Heart right ventricle (tissue), 16 donors: ENCODE data around the gene CNTNAP3B. TPM values are rescaled to one million over a fixed set of nuclear protein-coding genes. Genes with fewer than 3 reads are reported as not detected.
"Not testable (repeated sequence)": the region's sequence is repeated elsewhere in the genome, so short reads cannot be mapped to it uniquely, and the experiment has no call there.

Source experiments
- ATAC-seq, 8 donors: fragments of 200-7000 bp; cut with Tn5 transposase; one replicate each; pipeline ENCODE4 v1.9.1; 2020; ENCODE audit warnings: mild to moderate bottlenecking in 8 of 8, moderate library complexity in 8 of 8, moderate number of reproducible peaks in 1 of 8
- DNase-seq, 2 donors: peaks; one replicate each; pipeline ENCODE4 v3.0.0-alpha.2; 2020
- H3K27ac ChIP-seq, 10 donors: fragments of 200-600 bp; sonication (generic) in 2 of 10; one replicate each; pipeline versions ENCODE4 v1.5.0 to v1.8.0; 2020 to 2022; ENCODE audit warnings: mild to moderate bottlenecking in 3 of 10
- H3K27me3 ChIP-seq, 7 donors: fragments of 200-600 bp; one replicate each; pipeline ENCODE4 v1.8.0; 2021 to 2022; ENCODE audit warnings: mild to moderate bottlenecking in 2 of 7
- H3K36me3 ChIP-seq, 9 donors: fragments of 200-600 bp; sonication (generic) in 1 of 9; one replicate each; pipeline versions ENCODE4 v1.5.0 to v1.8.0; 2020 to 2022; ENCODE audit warnings: mild to moderate bottlenecking in 2 of 9
- H3K4me1 ChIP-seq, 9 donors: fragments of 200-600 bp; sonication (generic) in 1 of 9; one replicate each; pipeline versions ENCODE4 v1.5.0 to v1.8.0; 2020 to 2022; ENCODE audit warnings: mild to moderate bottlenecking in 4 of 9
- H3K4me3 ChIP-seq, 10 donors: fragments of 200-600 bp; sonication (generic) in 2 of 10; one replicate each; pipeline versions ENCODE4 v1.5.0 to v1.8.0; 2020 to 2022; ENCODE audit warnings: mild to moderate bottlenecking in 7 of 10, moderate library complexity in 2 of 10
- H3K9me3 ChIP-seq, 11 donors: fragments of 200-600 bp in 10 of 11; sonication (generic) in 2 of 11; one replicate each; pipeline versions ENCODE4 v1.5.0 to v1.8.0; 2013 to 2022; ENCODE audit warnings: mild to moderate bottlenecking in 2 of 11, control low read depth in 1 of 11, moderate library complexity in 1 of 11
- WGBS, 2 donors: extraction: QIAGEN DNeasy Blood & Tissue Kit; methylation state at CpG; one replicate each; pipeline ENCODE4 v1.1.7; 2013; ENCODE audit warnings: inconsistent platforms in 1 of 2; 5-methylcytosine and 5-hydroxymethylcytosine counted together
- intact Hi-C, 10 donors: fragments of 100-400 bp; cut with DNase I; formaldehyde crosslinking; loops; one replicate each; pipeline versions ENCODE4 v1.11.1 to v1.14.2; 2022
- long read RNA-seq, 3 donors: library from polyadenylated mRNA; unstranded; transcript quantifications; one replicate each; pipeline ENCODE4 v2.0.0, GENCODE V29; 2020 to 2021
- polyA plus RNA-seq, 2 donors: library from polyadenylated mRNA; stranded (reverse); fragments of 200-250 nt; gene quantifications; one replicate each; pipeline ENCODE4 v1.2.3, GENCODE V29; 2013
- total RNA-seq, 10 donors: library from RNA; stranded (reverse); fragmentation: NEBNext Ultra II Directional in 3 of 10; extraction: Animal tissue kit (Norgen Biotek cat#: 25700) in 3 of 10; gene quantifications; one replicate each; pipeline versions ENCODE4 v1.2.1 to v1.2.4, GENCODE V29; 2021 to 2023
- TF ChIP-seq, protein P1 (sequence below), 9 donors: fragments of 200-600 bp; sonication (generic) in 2 of 9; IDR thresholded peaks; one replicate each; pipeline versions ENCODE4 v1.5.0 to v1.8.0; 2021 to 2022; ENCODE audit warnings: antibody characterized with exemption in 9 of 9, mild to moderate bottlenecking in 5 of 9, moderate library complexity in 1 of 9
- donor health status: Arrhythmogenic right ventricular cardiomyopathy.
- donor health status: ischemic (EF 13 %, LVEDD 7.1; RV severe dilation, severe dysfunction).
- donor health status: healthy with polysubstance abuse.
- donor health status: DM: no; HTN: yes; CAD: no.
- donor health status: DM: no; HTN: no; CAD: no.
- donor health status: ischemic (EF 25% LVEDD 6.9; RV normal size, moderate dysfunction).
- donor health status: ischemic (EF 25% LVEDD 5.7; RV mildly dilated, moderate dysfunction).
- donor health status: healthy.
- donor health status: DM: yes; HTN: yes; CAD: no.
- donor health status: Ischemic cardiomyopathy.
- donor health status: ischemic (EF 35%, LVEDD 5.7; RV mildly dilated, moderate dysfunction).
- donor health status: nonischemic (EF 11% LVEDD 7.7; RV severe dilation, severe dysfunction).
- donor health status: DM: yes; HTN: yes; CAD: no.
- donor health status: PGD.
- donor health status: ischemic (EF 29% LVEDD 5.4; RV normal size, mild dysfunction).
- donor health status: nonischemic (EF 23%, LVEDD 6.1; RV moderate dilation, normal function).

The CNTNAP3B gene
- 10 to 100 TPM in 5 of 10 donors, 1 to 10 TPM in 5; 2.8 to 16.2 (median 9.5) TPM for total RNA-seq
- polyA plus RNA-seq: 10 to 100 TPM in 1 of 2 donors, 1 to 10 TPM in 1; 3.7 to 10.4 TPM
- long read RNA-seq, donor 1, partial matches to known transcripts: 0 of 2 reads
- long read RNA-seq, donor 1, other reads (novel, unspliced or antisense): 2 of 2 reads
- long read RNA-seq, donor 2, partial matches to known transcripts: 8 of 13 reads
- long read RNA-seq, donor 2, other reads (novel, unspliced or antisense): 3 of 13 reads
- long read RNA-seq, donor 3, partial matches to known transcripts: 8 of 16 reads
- long read RNA-seq, donor 3, other reads (novel, unspliced or antisense): 7 of 16 reads

DNA sequence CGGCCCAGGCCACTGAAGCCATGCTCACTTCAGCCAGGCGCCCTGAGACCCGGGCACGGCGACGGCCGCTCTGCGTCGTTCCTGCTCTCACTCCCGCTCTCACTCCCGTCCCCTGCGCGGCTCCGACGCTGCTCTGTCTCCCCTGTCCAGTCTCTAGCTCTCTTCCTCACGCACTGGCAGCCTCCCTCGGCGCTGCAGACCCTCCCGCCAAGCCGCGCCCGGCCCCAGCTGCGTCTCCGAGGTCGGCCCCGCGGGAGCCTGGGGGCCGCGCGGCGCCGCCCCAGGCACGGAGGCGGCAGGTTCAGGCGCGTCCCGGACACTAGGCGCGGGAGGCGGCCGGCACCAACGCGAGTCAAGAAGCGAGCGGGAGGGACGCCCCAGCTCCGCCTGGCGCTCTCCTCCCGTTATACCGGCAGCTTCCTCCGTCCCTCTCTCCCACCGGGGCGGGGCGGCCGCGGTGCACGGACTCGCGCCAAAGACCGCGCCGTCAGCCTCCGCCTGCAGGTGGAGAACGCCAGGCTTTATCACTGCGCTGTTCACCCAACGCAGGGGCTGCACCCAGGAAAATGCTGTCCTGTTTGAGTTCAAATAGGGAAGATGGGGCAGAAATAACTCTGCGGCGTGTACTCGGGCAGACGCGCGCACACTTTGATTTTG lies at the start of gene CNTNAP3B:
TSS of gene CNTNAP3B (minus strand) at position 354 of the 657 bp plus-strand sequence. CDS start at position 22, 332 bp downstream.
- ATAC-seq: not testable (repeated sequence)

GRCh38 chr9:42160299-42160698 lies 31.1 kb upstream of the CNTNAP3B start:
- H3K9me3 ChIP-seq, H3K36me3 ChIP-seq, H3K27me3 ChIP-seq, H3K4me1 ChIP-seq, H3K27ac ChIP-seq, intact Hi-C loops, H3K4me3 ChIP-seq, ATAC-seq: not testable (repeated sequence)
- WGBS, 2 donors: 23% methylated on average over 1 of the region's 1 CpG; no CpG with 5 or more reads in 1 of the 2 donors
- peak in 1 of 2 donors; percentile 9 for DNase-seq
- TF ChIP-seq, protein P1, sequence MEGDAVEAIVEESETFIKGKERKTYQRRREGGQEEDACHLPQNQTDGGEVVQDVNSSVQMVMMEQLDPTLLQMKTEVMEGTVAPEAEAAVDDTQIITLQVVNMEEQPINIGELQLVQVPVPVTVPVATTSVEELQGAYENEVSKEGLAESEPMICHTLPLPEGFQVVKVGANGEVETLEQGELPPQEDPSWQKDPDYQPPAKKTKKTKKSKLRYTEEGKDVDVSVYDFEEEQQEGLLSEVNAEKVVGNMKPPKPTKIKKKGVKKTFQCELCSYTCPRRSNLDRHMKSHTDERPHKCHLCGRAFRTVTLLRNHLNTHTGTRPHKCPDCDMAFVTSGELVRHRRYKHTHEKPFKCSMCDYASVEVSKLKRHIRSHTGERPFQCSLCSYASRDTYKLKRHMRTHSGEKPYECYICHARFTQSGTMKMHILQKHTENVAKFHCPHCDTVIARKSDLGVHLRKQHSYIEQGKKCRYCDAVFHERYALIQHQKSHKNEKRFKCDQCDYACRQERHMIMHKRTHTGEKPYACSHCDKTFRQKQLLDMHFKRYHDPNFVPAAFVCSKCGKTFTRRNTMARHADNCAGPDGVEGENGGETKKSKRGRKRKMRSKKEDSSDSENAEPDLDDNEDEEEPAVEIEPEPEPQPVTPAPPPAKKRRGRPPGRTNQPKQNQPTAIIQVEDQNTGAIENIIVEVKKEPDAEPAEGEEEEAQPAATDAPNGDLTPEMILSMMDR (IDR thresholded peaks at IDR 0.05): peak in 8 of 9 donors; percentile 11 to 62 (median 36)

More for the DNA sequence above, at the start of gene CNTNAP3B:
- H3K9me3 ChIP-seq, H3K27me3 ChIP-seq, H3K36me3 ChIP-seq, H3K4me1 ChIP-seq, intact Hi-C loops: not testable (repeated sequence)
- WGBS, 2 donors: 0 to 1% methylated on average over 26 to 40 of the region's 72 CpGs
- peak within 1 kb of the TSS in 5 of 10 donors; percentile 25 to 67 (median 60) for H3K27ac ChIP-seq
- H3K4me3 ChIP-seq: peak within 1 kb of the TSS in 9 of 10 donors; percentile 24 to 61 (median 40)
- DNase-seq: peak in 1 of 2 donors; percentile 26

GRCh38 chr9:42127056-42127841 lies 2.0 kb downstream of the CNTNAP3B start:
- H3K4me1 ChIP-seq, H3K9me3 ChIP-seq, H3K36me3 ChIP-seq, H3K27me3 ChIP-seq, intact Hi-C loops, DNase-seq, ATAC-seq: not testable (repeated sequence)
- 25 to 27% methylated on average over 11 to 12 of the region's 12 CpGs for WGBS, 2 donors
- Histone ChIP-seq H3K27ac (peak overlapping the region in 5 of 10 donors; percentile 3 to 53 (median 39)), H3K4me3 (peak overlapping the region in 8 of 10 donors; percentile 21 to 47 (median 34))
- TF ChIP-seq, protein P1 (IDR thresholded peaks at IDR 0.05): peak in 3 of 9 donors; percentile 30 to 43 (median 41)

GRCh38 chr9:42121007-42121406 lies 8.2 kb downstream of the CNTNAP3B start:
- intact Hi-C loops, H3K36me3 ChIP-seq, H3K4me1 ChIP-seq, H3K9me3 ChIP-seq, H3K27ac ChIP-seq, H3K27me3 ChIP-seq, H3K4me3 ChIP-seq, DNase-seq: not testable (repeated sequence)
- 41 to 65% methylated on average over 5 to 7 of the region's 7 CpGs for WGBS, 2 donors
- ATAC-seq: peak in 1 of 8 donors; percentile 63
- TF ChIP-seq, protein P1 (IDR thresholded peaks at IDR 0.05): peak in 1 of 9 donors; percentile 6

- H3K9me3 ChIP-seq, H3K27ac ChIP-seq, H3K36me3 ChIP-seq, intact Hi-C loops, H3K4me1 ChIP-seq, H3K27me3 ChIP-seq, DNase-seq, H3K4me3 ChIP-seq: not testable (repeated sequence)
- ATAC-seq: peak in 1 of 8 donors; percentile 27
- WGBS, 2 donors: 78 to 86% methylated on average over 7 to 9 of the region's 9 CpGs
Measured at GRCh38 chr9:42095929-42096328, 33.3 kb downstream of the CNTNAP3B start.

- H3K27me3 ChIP-seq, H3K36me3 ChIP-seq, H3K9me3 ChIP-seq, intact Hi-C loops, DNase-seq, ATAC-seq, H3K4me3 ChIP-seq, H3K27ac ChIP-seq, H3K4me1 ChIP-seq: not testable (repeated sequence)
- WGBS, 2 donors: no CpG with 5 or more reads among the region's 1 CpG
Measured at GRCh38 chr9:42084559-42084952, 44.7 kb downstream of the CNTNAP3B start.

- WGBS, 2 donors: 41 to 57% methylated on average over 2 to 3 of the region's 4 CpGs
Measured at GRCh38 chr9:42083877-42084558, 45.2 kb downstream of the CNTNAP3B start.

More at GRCh38 chr9:42083877-42084558, 45.2 kb downstream of the CNTNAP3B start:
- H3K27me3 ChIP-seq, ATAC-seq, H3K27ac ChIP-seq, DNase-seq, H3K36me3 ChIP-seq, H3K9me3 ChIP-seq, H3K4me3 ChIP-seq, intact Hi-C loops, H3K4me1 ChIP-seq: not testable (repeated sequence)
